ENCODE results near the gene TNRC18. TPM values are rescaled to one million over a fixed set of nuclear protein-coding genes. Genes with fewer than 3 reads are reported as not detected.
A peak's percentile ranks its signal among the peaks of the same experiment; 100 is the strongest.

TNRC18 gene
- total and polyA plus RNA-seq, 9 of the 15 experiments (the other 6 are each of a cell fraction or from before 2014, with no cell fraction given) = 0.03 to 43.2 (median 18.0) TPM

DNA sequence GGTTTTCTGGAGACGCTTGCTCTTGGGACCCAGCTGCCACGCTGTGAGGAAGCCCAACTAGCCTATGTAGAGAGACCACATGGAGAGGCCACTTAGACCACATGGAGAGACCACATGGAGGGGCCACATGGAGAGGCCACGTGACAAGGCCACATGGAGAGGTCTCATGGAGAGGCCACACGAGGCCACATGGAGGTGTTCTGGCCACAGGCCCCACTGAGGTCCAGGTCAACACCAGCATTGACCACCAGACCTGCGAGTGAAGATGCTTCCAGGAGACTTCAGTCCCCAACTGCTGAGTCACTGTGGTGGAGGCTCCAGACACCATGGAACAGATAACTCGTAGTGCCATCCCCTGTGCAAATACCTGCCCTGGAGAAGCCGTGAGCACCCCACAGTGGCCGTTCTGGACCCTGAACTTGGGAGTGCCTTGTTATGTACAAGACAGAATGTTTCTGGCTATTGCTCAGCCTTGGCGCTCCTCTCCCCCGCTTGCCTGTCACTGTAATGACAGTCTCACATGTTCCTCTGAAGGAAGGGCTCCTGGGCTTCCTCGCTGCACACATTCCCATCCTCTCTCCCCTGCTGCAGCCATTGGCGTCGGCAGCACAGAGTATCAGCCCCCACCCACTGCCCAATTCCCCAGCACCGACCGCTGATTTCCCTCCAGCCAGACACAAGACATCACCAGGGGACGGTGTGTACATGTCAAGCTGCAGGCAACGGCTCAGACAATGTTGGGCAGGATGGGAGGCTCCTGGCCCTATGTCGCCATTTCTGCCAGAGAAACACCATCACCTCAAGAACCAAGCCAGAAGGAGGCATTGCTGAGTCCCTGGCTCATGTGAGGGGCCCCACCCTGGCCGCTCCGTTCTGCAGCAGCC is 49.0 kb upstream of the TNRC18 start (continued):
- TF ChIP-seq ZNF699 (CRISPR knock-in tag; IDR thresholded peaks at IDR 0.05; ENCODE audit: insufficient replicate concordance) (no peak), SMARCA4 (IDR thresholded peaks at IDR 0.05) (0 out of 2 replicates have a peak, but pooled peaks have one; percentile 46), CCAR2 (IDR thresholded peaks at IDR 0.05; ENCODE audit: low read depth, low read length) (no peak), DPF2 (IDR thresholded peaks at IDR 0.05) (peak; percentile 75), HNRNPLL (IDR thresholded peaks at IDR 0.05; ENCODE audit: low read depth, low read length, poor library complexity, severe bottlenecking) (no peak), PCBP1 (IDR thresholded peaks at IDR 0.05; ENCODE audit: low read depth, low read length, poor library complexity, severe bottlenecking) (no peak), NR3C1 (CRISPR knock-in tag; IDR thresholded peaks at IDR 0.05) (no peak), CSDE1 (IDR thresholded peaks at IDR 0.05) (no peak), XRCC3 (IDR thresholded peaks at IDR 0.05) (no peak), KAT8 (IDR thresholded peaks at IDR 0.05; ENCODE audit: low read depth) (no peak), PHTF2 (CRISPR knock-in tag; IDR thresholded peaks at IDR 0.05) (no peak), JUN (IDR thresholded peaks at IDR 0.05; ENCODE audit: borderline replicate concordance, low read depth, low read length) (no peak), JUN (CRISPR knock-in tag; IDR thresholded peaks at IDR 0.05; ENCODE audit: borderline replicate concordance) (0 out of 2 replicates have a peak, but pooled peaks have one; percentile 39), ZFP1 (CRISPR knock-in tag; IDR thresholded peaks at IDR 0.05) (no peak), TEAD4 (IDR thresholded peaks at IDR 0.05; ENCODE audit: low read length) (peak; percentile 40; the same call in 1 of the 2 replicates), TEAD4 (CRISPR knock-in tag; IDR thresholded peaks at IDR 0.05; ENCODE audit: borderline replicate concordance) (no peak), L3MBTL2 (IDR thresholded peaks at IDR 0.05) (peak; percentile 83), ZSCAN32 (CRISPR knock-in tag; IDR thresholded peaks at IDR 0.05) (peak; percentile 67; the same call in 1 of the 2 replicates), CREM (IDR thresholded peaks at IDR 0.05; ENCODE audit: low read depth) (peak; percentile 20; the same call in 1 of the 2 replicates)
- TF ChIP-seq, protein P1, sequence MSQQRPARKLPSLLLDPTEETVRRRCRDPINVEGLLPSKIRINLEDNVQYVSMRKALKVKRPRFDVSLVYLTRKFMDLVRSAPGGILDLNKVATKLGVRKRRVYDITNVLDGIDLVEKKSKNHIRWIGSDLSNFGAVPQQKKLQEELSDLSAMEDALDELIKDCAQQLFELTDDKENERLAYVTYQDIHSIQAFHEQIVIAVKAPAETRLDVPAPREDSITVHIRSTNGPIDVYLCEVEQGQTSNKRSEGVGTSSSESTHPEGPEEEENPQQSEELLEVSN (IDR thresholded peaks at IDR 0.05; ENCODE audit: borderline replicate concordance in 1 of 2, extremely low read depth in 1 of 2, insufficient read depth in 1 of 2, insufficient read length in 1 of 2, low read depth in 1 of 2, low read length in 1 of 2, poor library complexity in 1 of 2, severe bottlenecking in 1 of 2) = peak; percentile 55 to 62
- TF ChIP-seq, protein P2, sequence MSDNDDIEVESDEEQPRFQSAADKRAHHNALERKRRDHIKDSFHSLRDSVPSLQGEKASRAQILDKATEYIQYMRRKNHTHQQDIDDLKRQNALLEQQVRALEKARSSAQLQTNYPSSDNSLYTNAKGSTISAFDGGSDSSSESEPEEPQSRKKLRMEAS (CRISPR knock-in tag; IDR thresholded peaks at IDR 0.05) = peak; percentile 90
- TF ChIP-seq, protein P3, sequence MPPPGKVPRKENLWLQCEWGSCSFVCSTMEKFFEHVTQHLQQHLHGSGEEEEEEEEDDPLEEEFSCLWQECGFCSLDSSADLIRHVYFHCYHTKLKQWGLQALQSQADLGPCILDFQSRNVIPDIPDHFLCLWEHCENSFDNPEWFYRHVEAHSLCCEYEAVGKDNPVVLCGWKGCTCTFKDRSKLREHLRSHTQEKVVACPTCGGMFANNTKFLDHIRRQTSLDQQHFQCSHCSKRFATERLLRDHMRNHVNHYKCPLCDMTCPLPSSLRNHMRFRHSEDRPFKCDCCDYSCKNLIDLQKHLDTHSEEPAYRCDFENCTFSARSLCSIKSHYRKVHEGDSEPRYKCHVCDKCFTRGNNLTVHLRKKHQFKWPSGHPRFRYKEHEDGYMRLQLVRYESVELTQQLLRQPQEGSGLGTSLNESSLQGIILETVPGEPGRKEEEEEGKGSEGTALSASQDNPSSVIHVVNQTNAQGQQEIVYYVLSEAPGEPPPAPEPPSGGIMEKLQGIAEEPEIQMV (tag; conservative IDR thresholded peaks at IDR 0.05; ENCODE audit: low read depth) = no peak
- TF ChIP-seq, protein P4, sequence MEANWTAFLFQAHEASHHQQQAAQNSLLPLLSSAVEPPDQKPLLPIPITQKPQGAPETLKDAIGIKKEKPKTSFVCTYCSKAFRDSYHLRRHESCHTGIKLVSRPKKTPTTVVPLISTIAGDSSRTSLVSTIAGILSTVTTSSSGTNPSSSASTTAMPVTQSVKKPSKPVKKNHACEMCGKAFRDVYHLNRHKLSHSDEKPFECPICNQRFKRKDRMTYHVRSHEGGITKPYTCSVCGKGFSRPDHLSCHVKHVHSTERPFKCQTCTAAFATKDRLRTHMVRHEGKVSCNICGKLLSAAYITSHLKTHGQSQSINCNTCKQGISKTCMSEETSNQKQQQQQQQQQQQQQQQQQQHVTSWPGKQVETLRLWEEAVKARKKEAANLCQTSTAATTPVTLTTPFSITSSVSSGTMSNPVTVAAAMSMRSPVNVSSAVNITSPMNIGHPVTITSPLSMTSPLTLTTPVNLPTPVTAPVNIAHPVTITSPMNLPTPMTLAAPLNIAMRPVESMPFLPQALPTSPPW (CRISPR knock-in tag; IDR thresholded peaks at IDR 0.05) = no peak
